Caki2 (cell line): Measurements from ENCODE around the gene MRPL32. TPM values are rescaled to one million over a fixed set of nuclear protein-coding genes. Genes with fewer than 3 reads are reported as not detected.
A peak's percentile ranks its signal among the peaks of the same experiment; 100 is the strongest.

ENCODE experiments used
- DNase-seq: peaks from one replicate; pipeline ENCODE4 v3.0.0-alpha.2; 2015; ENCODE audit warnings: low read depth
- in situ Hi-C: cut with HindIII; loops from 2 replicates; pipeline ENCODE4 v1.10.0; 2016; ENCODE audit warnings: low sequenced_read_pairs, low pct_unique_long_range_greater_than_20kb, mixed read lengths
- total RNA-seq: library from RNA; depleted of rRNA; stranded (reverse); fragments of >200 nt; shearing (Covaris generic); gene quantifications from 2 replicates; pipeline ENCODE4 v1.2.3, GENCODE V29; 2014; ENCODE audit warnings: low replicate concordance

MRPL32 gene
- total RNA-seq, 1 experiment from 2014 or later: 74.2 TPM

GRCh38 chr7:42922017-42922753, 10.0 kb upstream of the MRPL32 start:
- in situ Hi-C loops: no loop called here

GRCh38 chr7:42924223-42924838, 7.8 kb upstream of the MRPL32 start:
- in situ Hi-C loops: no loop called here
- DNase-seq: no peak

More at GRCh38 chr7:42922017-42922753, 10.0 kb upstream of the MRPL32 start:
- no peak for DNase-seq

GRCh38 chr7:42925630-42926029, 6.5 kb upstream of the MRPL32 start:
- in situ Hi-C loops: no loop called here
- no peak for DNase-seq

GRCh38 chr7:42926204-42926603, 6.0 kb upstream of the MRPL32 start:
- in situ Hi-C loops: no loop called here
- DNase-seq: no peak

GRCh38 chr7:42928754-42929153, 3.4 kb upstream of the MRPL32 start:
- in situ Hi-C loops: no loop called here
- DNase-seq: no peak

GRCh38 chr7:42929449-42929848, 2.7 kb upstream of the MRPL32 start:
- DNase-seq: no peak
- in situ Hi-C loops: no loop called here

GRCh38 chr7:42930889-42931288, 1.3 kb upstream of the MRPL32 start:
- in situ Hi-C loops: no loop called here
- no peak for DNase-seq

GRCh38 chr7:42931447-42931833, 736 bp upstream of the MRPL32 start:
- DNase-seq: no peak
- in situ Hi-C loops: no loop called here

- peak; percentile 31 for DNase-seq
Measured at GRCh38 chr7:42932811-42933591, 825 bp downstream of the MRPL32 start.

GRCh38 chr7:42934291-42934690, 2.1 kb downstream of the MRPL32 start:
- in situ Hi-C loops: no loop called here
- no peak for DNase-seq

More at GRCh38 chr7:42932811-42933591, 825 bp downstream of the MRPL32 start:
- in situ Hi-C loops: no loop called here

- in situ Hi-C loops: no loop called here
- no peak for DNase-seq
Measured at GRCh38 chr7:42935861-42936260, 3.7 kb downstream of the MRPL32 start.

GRCh38 chr7:42939457-42940240, 7.5 kb downstream of the MRPL32 start:
- in situ Hi-C loops: no loop called here
- DNase-seq: no peak

- peak; percentile 49 for DNase-seq
- in situ Hi-C loops: no loop called here
Measured at GRCh38 chr7:42940985-42941847, 9.0 kb downstream of the MRPL32 start.

GRCh38 chr7:42945821-42946626, 13.8 kb downstream of the MRPL32 start:
- in situ Hi-C loops: no loop called here
- DNase-seq: no peak

GRCh38 chr7:42946627-42946950, 14.4 kb downstream of the MRPL32 start:
- in situ Hi-C loops: no loop called here
- DNase-seq: no peak

GRCh38 chr7:42947521-42947920, 15.3 kb downstream of the MRPL32 start:
- no peak for DNase-seq
- in situ Hi-C loops: no loop called here

- DNase-seq: no peak
- in situ Hi-C loops: no loop called here
Measured at GRCh38 chr7:42950417-42950816, 18.2 kb downstream of the MRPL32 start.
